Prostate gland (tissue), 2 donors: ENCODE measurements around the gene GDF3. TPM values are rescaled to one million over a fixed set of nuclear protein-coding genes. Genes with fewer than 3 reads are reported as not detected.
"Not testable (repeated sequence)": the region's sequence is repeated elsewhere in the genome, so short reads cannot be mapped to it uniquely, and the experiment has no call there.

ENCODE experiments used
- DNase-seq: peaks from one replicate; pipeline ENCODE4 v3.0.0-alpha.2; 2019; ENCODE audit warnings: low spot score
- H3K27ac ChIP-seq, 2 donors: fragments of 200-600 bp; sonication (generic); 2 replicates each; pipeline ENCODE4 v1.5.1; 2017 to 2019
- H3K27me3 ChIP-seq: fragments of 200-600 bp; sonication (generic); replicated peaks from 2 replicates; pipeline ENCODE4 v1.5.1; 2019; ENCODE audit not compliant: insufficient read depth
- H3K36me3 ChIP-seq, 2 donors: fragments of 200-600 bp; sonication (generic); 1 replicate in 1 of 2; 2 replicates in 1 of 2; pipeline versions ENCODE4 v1.5.1 to v1.8.1; 2017 to 2019
- H3K4me1 ChIP-seq: fragments of 200-600 bp; sonication (generic); replicated peaks from 2 replicates; pipeline ENCODE4 v1.5.1; 2019
- H3K4me3 ChIP-seq, 2 donors: fragments of 200-600 bp; sonication (generic); 2 replicates each; pipeline ENCODE4 v1.5.1; 2017 to 2019
- H3K9me3 ChIP-seq: fragments of 200-600 bp; sonication (generic); 2 replicates; pipeline ENCODE4 v1.5.1; 2017
- CTCF ChIP-seq, 4 experiments: fragments of 200-600 bp in 2 of 4; fragments of 450-650 bp in 2 of 4; sonication (generic) in 2 of 4; IDR thresholded peaks; 1 replicate in 3 of 4; 2 replicates in 1 of 4; pipeline ENCODE4 v1.5.1; 2016 to 2019; ENCODE audit warnings: antibody characterized with exemption in 4 of 4, mild to moderate bottlenecking in 2 of 4, moderate library complexity in 2 of 4
- POLR2A ChIP-seq: fragments of 450-650 bp; IDR thresholded peaks from one replicate; pipeline ENCODE4 v1.6.1; 2016; ENCODE audit warnings: antibody characterized with exemption, mild to moderate bottlenecking
- POLR2AphosphoS5 ChIP-seq: sonication (generic); formaldehyde crosslinking; IDR thresholded peaks from one replicate; pipeline ENCODE4 v1.6.1; 2017; ENCODE audit warnings: antibody characterized with exemption
- WGBS: methylation state at CpG from one replicate; pipeline ENCODE4 v1.1.5; 2018; 5-methylcytosine and 5-hydroxymethylcytosine counted together
- intact Hi-C: fragments of 100-400 bp; cut with DNase I; formaldehyde crosslinking; loops from one replicate; pipeline ENCODE4 v1.14.2; 2022
- total RNA-seq, 2 donors: library from RNA; depleted of rRNA; stranded (reverse); fragments of >200 nt; gene quantifications; one replicate each; pipeline ENCODE4 v1.1.0, GENCODE V29; 2016

Gene GDF3
- total RNA-seq, 2 donors from 2014 or later, result not detected

- no peaks in the 10 kb centered on the region for H3K4me1 ChIP-seq
- H3K27me3 ChIP-seq, result no peaks in the 10 kb centered on the region
- no peak overlapping the region for H3K4me3 ChIP-seq
- intact Hi-C loops, result no loop called here
- 32% methylated on average over 1 of the region's 1 CpG for WGBS
- no peak for DNase-seq
- H3K36me3 ChIP-seq, result no peaks in the 10 kb centered on the region
- no peaks in the 10 kb centered on the region for H3K9me3 ChIP-seq
- no peak overlapping the region for H3K27ac ChIP-seq
- TF ChIP-seq POLR2A (no peak), POLR2AphosphoS5 (no peak), CTCF (IDR thresholded peaks at IDR 0.05) (no peak)
Measured at GRCh38 chr12:7642287-7642686, 53.3 kb downstream of the GDF3 start.

- H3K27ac ChIP-seq, intact Hi-C loops, H3K36me3 ChIP-seq, DNase-seq, H3K27me3 ChIP-seq, H3K9me3 ChIP-seq, H3K4me1 ChIP-seq, H3K4me3 ChIP-seq: not testable (repeated sequence)
- WGBS, result 66% methylated on average over 40 of the region's 40 CpGs
Measured at GRCh38 chr12:7640123-7640995, 55.2 kb downstream of the GDF3 start.

Other genes with a start within 250 kb of the GDF3 start
- gene CD163, start 192.0 kb downstream of the GDF3 start, total RNA-seq, result 10 to 100 TPM; 10.6 to 65.0 TPM
- not detected for gene APOBEC1, start 29.9 kb downstream of the GDF3 start, total RNA-seq
- 1 to 10 TPM in 1 of 2 donors, not detected in 1; 1.8 TPM for gene DPPA3, start 15.7 kb upstream of the GDF3 start, total RNA-seq
- 1 to 10 TPM in 1 of 2 donors, not detected in 1; 1.3 TPM for gene CLEC4C, start 51.6 kb upstream of the GDF3 start, total RNA-seq
- gene NANOGNB, start 69.4 kb upstream of the GDF3 start, total RNA-seq, result not detected
- gene NANOG, start 93.6 kb upstream of the GDF3 start, total RNA-seq, result under 1 TPM; 0.05 to 0.23 TPM
- 10 to 100 TPM in 1 of 2 donors, not detected in 1; 10.7 TPM for gene SLC2A14, start 177.1 kb upstream of the GDF3 start, total RNA-seq
- gene SLC2A3, start 240.4 kb upstream of the GDF3 start, total RNA-seq, result 10 to 100 TPM in 1 of 2 donors, 1 to 10 TPM in 1; 4.1 to 21.2 TPM